HL-60 (cell line): ENCODE data around the gene HOXA13.

Experiments used
- GABPA ChIP-seq: IDR thresholded peaks from 2 replicates; pipeline ENCODE4 v1.6.1; 2012; ENCODE audit warnings: low read depth
- POLR2AphosphoS5 ChIP-seq: IDR thresholded peaks from 2 replicates; pipeline ENCODE4 v1.6.1; 2012; ENCODE audit warnings: low read depth
- TF ChIP-seq, protein P1 (sequence below): IDR thresholded peaks from one replicate; pipeline ENCODE4 v1.5.1; 2011; ENCODE audit warnings: low read length, control low read depth, inconsistent platforms; ENCODE audit not compliant: insufficient read depth
- TF ChIP-seq, protein P2 (sequence below): IDR thresholded peaks from 2 replicates; pipeline ENCODE4 v1.6.1; 2012; ENCODE audit warnings: low read depth; ENCODE audit not compliant: insufficient replicate concordance

DNA sequence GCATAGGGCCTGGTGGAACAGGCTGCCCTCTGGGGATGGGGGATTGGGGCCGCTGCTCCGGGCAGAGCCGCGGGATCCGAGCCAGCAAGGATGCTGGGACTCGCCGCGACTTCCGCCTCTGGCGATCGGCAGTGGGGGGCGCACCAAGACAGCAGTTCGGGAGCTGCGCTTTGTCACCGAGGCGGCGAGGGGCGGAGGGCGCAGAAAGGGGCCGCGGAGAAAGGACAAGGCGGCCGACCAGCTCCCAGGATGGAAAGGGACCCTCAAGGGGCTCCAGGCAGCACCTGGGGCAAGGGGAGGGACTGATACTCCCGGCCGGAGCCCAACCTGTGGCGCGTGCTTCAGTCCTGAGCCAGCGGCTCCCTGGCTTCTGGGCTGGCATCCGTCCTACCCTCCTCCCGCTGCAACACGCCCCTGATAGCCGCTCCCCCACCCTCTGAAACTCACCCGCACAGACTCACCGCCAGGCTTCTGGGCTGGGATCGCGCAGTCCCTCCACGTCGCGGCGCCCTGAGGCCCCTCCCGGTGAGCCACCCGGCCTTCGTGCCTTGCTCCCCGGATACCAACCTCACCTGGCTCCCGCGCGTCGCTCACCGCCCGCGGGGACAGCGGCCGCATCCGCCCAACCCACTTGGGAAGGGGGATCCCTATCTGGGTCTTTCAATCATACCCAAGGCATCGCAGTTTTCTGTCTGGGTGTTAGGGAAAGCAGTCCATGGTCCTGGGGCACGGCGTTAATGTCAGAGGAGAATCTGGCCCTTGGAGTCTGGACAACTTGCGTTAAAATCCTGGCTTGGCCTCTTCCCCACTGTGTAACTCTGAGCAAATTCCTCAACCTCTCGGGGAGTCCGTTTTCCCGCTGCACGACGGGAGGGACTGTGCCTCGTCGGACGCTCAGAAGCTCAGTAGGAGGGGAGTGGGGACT, 35.8 kb upstream of the HOXA13 start:
- TF ChIP-seq, protein P1, sequence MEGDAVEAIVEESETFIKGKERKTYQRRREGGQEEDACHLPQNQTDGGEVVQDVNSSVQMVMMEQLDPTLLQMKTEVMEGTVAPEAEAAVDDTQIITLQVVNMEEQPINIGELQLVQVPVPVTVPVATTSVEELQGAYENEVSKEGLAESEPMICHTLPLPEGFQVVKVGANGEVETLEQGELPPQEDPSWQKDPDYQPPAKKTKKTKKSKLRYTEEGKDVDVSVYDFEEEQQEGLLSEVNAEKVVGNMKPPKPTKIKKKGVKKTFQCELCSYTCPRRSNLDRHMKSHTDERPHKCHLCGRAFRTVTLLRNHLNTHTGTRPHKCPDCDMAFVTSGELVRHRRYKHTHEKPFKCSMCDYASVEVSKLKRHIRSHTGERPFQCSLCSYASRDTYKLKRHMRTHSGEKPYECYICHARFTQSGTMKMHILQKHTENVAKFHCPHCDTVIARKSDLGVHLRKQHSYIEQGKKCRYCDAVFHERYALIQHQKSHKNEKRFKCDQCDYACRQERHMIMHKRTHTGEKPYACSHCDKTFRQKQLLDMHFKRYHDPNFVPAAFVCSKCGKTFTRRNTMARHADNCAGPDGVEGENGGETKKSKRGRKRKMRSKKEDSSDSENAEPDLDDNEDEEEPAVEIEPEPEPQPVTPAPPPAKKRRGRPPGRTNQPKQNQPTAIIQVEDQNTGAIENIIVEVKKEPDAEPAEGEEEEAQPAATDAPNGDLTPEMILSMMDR, result peak; percentile 15
- TF ChIP-seq GABPA (no peak), POLR2AphosphoS5 (no peak)
- TF ChIP-seq, protein P2, sequence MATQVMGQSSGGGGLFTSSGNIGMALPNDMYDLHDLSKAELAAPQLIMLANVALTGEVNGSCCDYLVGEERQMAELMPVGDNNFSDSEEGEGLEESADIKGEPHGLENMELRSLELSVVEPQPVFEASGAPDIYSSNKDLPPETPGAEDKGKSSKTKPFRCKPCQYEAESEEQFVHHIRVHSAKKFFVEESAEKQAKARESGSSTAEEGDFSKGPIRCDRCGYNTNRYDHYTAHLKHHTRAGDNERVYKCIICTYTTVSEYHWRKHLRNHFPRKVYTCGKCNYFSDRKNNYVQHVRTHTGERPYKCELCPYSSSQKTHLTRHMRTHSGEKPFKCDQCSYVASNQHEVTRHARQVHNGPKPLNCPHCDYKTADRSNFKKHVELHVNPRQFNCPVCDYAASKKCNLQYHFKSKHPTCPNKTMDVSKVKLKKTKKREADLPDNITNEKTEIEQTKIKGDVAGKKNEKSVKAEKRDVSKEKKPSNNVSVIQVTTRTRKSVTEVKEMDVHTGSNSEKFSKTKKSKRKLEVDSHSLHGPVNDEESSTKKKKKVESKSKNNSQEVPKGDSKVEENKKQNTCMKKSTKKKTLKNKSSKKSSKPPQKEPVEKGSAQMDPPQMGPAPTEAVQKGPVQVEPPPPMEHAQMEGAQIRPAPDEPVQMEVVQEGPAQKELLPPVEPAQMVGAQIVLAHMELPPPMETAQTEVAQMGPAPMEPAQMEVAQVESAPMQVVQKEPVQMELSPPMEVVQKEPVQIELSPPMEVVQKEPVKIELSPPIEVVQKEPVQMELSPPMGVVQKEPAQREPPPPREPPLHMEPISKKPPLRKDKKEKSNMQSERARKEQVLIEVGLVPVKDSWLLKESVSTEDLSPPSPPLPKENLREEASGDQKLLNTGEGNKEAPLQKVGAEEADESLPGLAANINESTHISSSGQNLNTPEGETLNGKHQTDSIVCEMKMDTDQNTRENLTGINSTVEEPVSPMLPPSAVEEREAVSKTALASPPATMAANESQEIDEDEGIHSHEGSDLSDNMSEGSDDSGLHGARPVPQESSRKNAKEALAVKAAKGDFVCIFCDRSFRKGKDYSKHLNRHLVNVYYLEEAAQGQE, result no peak
